GM12864 (cell line): ENCODE data around the gene CD68.

Experiments used
- DNase-seq: peaks from one replicate; pipeline ENCODE4 v3.0.0-alpha.2; 2011; ENCODE audit warnings: low read depth
- H3K4me3 ChIP-seq: 2 replicates; pipeline ENCODE4 v1.5.1; 2011; ENCODE audit warnings: mild to moderate bottlenecking, low read depth, low read length, control low read depth
- CTCF ChIP-seq: IDR thresholded peaks from 2 replicates; pipeline ENCODE4 v1.5.1; 2011; ENCODE audit warnings: low read depth, mild to moderate bottlenecking, moderate library complexity, low read length, control low read depth, inconsistent platforms; ENCODE audit errors: missing control alignments

CD68 gene

DNA sequence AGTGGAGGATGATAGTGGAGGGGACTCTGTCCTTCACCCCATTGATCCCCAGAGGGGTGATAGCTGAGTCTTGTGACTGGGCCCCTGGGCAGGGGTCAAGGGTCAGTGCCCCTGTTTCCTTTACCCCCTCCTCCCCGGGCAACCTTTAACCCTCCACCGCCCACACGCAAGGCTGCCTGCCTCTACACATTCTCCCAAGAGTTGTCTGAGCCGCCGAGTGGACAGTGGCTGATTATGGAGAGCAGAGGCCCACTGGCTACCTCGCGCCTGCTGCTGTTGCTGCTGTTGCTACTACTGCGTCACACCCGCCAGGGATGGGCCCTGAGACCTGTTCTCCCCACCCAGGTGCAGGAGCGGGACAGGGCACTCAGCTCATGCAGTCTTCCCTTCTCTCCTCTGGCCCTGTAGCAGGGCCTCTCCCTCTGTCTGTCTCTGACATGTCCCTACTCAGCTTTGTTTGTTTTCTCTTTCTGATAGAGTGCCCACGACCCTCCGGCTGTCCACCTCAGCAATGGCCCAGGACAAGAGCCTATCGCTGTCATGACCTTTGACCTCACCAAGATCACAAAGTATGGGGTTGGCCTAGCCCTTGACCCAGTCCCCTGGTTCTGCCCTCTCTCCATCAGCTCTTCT is 50.6 kb downstream of the CD68 start, which contains the start of gene SHBG:
Gene SHBG, plus strand, starts transcription at position 197 of the 633 bp plus-strand sequence. Its CDS starts 38 bp downstream, at position 235.
- no peak for DNase-seq
- H3K4me3 ChIP-seq = no peak within 1 kb of the TSS
- TF ChIP-seq CTCF = no peak
